GM10266 (cell line): ENCODE measurements around the gene RPTOR.

Source experiments
- DNase-seq: peaks from one replicate; pipeline ENCODE4 v3.0.0; 2012; ENCODE audit errors: extremely low spot score
- TF ChIP-seq, protein P1 (sequence below): IDR thresholded peaks from 2 replicates; pipeline ENCODE4 v1.5.1; 2012; ENCODE audit warnings: mild to moderate bottlenecking, low read depth; ENCODE audit not compliant: control insufficient read depth, insufficient read depth; ENCODE audit errors: missing control alignments

The RPTOR gene

DNA sequence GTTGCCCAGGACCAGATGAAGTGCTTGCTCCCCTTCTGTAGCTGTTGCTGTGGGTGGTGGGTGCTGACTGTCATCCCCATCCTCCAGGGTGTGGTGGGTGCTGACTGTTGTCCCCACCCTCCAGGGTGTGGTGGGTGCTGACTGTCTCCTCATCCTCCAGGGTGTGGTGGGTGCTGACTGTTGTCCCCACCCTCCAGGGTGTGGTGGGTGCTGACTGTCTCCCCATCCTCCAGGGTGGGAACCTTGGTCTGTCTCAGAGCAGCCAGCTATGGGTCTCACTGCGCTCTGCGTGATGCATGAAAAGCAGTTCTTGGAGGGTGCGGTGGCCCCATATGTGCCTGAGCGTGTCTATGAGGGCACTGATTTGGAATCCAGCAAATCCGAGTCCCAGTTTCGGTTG is 163.8 kb downstream of the RPTOR start:
- DNase-seq: no peak
- TF ChIP-seq, protein P1, sequence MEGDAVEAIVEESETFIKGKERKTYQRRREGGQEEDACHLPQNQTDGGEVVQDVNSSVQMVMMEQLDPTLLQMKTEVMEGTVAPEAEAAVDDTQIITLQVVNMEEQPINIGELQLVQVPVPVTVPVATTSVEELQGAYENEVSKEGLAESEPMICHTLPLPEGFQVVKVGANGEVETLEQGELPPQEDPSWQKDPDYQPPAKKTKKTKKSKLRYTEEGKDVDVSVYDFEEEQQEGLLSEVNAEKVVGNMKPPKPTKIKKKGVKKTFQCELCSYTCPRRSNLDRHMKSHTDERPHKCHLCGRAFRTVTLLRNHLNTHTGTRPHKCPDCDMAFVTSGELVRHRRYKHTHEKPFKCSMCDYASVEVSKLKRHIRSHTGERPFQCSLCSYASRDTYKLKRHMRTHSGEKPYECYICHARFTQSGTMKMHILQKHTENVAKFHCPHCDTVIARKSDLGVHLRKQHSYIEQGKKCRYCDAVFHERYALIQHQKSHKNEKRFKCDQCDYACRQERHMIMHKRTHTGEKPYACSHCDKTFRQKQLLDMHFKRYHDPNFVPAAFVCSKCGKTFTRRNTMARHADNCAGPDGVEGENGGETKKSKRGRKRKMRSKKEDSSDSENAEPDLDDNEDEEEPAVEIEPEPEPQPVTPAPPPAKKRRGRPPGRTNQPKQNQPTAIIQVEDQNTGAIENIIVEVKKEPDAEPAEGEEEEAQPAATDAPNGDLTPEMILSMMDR: no peak

DNA sequence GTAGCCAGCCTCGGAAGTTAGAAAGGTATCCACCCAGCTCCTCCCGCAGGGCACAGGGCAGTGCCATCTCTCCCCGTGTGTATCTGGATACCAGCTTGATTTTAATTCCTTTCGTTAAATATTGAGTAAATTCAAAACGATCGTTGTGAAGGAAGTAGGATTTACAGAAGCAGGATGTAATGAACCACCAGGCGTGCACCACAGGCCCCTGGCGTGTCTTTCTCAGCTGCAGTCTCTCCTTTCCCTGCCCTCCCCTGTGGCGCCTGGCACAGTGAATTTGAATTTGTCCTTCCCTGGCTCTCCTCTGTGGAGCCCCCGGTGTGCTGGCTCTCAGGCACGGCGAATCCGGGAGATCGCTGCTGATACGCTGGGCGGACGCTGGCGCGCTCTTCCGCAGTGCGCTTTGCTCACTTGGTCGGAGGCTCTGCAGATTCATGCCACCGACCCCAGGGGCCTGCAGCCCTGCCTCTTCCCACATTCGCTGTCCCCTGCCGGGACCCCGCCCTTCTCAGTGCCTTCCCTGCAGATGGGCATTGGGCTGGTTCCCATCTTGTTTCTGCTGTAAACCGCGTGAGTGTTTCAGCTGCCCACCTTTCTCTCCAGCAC is 164.6 kb downstream of the RPTOR start:
- TF ChIP-seq, protein P1: no peak

DNA sequence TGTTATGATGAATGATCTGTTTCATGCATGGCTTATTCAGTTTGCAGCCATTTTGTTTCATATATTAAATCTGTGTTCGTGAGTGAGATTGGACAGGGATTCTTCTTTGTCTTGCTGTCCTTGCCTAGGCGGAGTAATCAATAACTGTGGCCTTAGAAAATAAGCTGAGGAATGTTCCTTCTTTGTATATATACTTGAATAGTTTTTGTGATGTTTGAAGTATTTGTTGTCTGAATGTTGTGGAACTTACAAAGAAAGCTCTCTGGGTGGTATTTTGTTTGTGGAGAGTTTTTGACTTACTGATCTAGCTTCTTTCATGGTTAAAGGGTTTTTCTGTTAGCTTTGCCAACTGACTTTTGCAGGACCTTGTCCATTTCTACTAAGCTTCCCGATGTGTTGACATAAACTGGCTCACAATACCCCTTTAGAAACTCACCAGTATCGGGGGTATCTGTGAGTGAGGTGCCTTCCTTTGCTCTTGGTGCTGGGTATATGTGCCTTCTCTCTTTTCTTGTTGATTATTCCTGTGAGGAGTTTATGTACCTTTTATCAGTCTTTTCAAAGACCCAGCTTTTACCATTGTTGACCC is 166.2 kb downstream of the RPTOR start:
- TF ChIP-seq, protein P1: no peak
- DNase-seq: no peak

More for the DNA sequence above, 164.6 kb downstream of the RPTOR start:
- DNase-seq: no peak

DNA sequence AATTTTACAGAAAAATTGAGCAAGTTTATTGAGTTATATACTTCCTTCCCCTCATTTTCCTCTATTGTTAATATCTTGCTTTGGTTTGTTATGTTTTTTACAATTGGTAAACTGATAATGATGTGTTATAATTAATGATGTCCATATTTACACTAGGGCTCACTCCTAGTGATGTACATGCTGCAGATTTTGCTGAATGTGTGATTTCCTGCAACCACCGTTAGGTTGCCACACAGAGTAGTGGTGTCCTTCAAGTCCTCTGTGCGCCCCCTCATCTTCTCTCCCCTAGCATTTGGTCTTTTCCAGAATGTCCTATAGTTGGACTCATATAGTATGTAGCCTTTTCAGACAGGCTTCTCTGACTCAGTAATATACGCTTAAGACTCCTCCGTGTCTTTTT is 167.5 kb downstream of the RPTOR start:
- TF ChIP-seq, protein P1: no peak
- DNase-seq: no peak

DNA sequence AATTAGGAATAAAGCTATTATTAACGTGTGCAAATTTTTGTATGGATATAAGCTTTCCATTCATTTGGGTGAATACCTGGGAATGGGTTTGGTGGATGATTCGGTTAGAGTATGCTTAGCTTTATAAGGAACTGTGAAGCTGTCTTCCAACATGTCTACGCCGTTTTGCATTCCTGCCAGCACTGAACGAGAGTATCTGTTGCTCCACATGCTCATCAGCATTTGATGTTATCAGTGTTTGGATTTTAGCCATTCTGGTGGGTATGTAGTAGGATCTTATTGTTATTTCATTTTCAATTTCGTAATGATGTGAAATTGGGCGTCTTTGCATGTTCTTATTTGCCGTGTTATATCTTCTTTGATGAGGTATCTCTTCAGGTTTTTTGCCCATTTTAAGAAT is 168.0 kb downstream of the RPTOR start:
- TF ChIP-seq, protein P1: no peak
- DNase-seq: no peak

DNA sequence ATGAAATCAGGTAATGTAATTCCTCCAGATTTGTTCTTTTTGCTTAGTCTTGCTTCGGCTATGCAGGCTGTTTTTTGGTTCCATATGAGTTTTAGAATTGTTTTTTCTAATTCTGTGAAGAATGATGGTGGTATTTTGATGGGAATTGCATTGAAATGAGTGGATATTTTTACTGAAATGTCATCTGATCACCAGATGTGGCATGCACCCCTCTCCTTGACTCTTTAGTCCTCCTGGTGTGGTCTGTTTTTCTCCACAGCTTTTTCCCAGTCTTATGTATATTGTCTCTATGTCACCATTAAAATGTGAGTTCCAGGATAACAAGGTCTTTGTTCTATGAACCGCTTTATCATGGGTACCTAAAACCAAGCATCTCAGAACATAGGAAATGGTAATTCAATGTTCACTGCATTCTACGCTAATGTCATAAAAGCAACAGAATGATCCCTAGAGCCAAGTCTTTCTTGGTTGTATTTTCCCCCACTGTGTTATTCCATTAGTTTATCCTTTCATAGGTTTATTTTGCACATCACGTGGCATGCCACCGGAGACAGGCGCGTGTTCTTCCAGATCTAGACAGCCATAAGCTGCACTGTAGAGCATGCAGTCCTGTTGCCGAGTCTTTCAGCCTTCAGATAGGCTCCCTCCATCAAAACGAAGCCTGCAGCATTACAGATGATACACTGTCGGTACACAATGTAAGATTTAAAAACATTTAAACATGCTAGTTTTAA is 172.5 kb downstream of the RPTOR start:
- no peak for DNase-seq
- TF ChIP-seq, protein P1: no peak

DNA sequence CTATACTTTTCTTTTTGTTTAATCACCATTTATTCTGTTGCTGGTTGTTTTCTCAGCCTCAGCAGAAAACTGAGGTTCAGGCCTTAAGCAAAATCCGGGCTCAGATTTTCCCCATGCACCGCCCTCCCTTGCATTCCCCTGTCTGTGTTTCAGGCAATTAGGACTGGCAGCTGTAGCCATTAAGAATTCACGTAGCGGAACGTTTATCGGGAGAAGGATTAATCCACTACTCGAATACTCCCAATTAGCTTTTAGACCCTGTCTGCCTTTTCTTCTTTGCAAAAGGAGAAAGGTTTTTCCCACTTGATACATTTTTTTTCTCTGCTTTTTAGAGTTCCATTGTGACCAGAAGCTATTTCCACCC is 173.1 kb downstream of the RPTOR start:
- no peak for DNase-seq
- TF ChIP-seq, protein P1: no peak
